ENCODE results near the gene RPLP1. TPM values are rescaled to one million over a fixed set of nuclear protein-coding genes. Genes with fewer than 3 reads are reported as not detected.
A peak's percentile ranks its signal among the peaks of the same experiment; 100 is the strongest.

Gene RPLP1
- total and polyA plus RNA-seq, 7 donors = 1,471 to 2,538 (median 1,985) TPM

- WGBS, 3 donors = 60 to 75% (median 65%) methylated on average over 5 of the region's 5 CpGs
- intact Hi-C loops (cut with DNase I) = no loop called here
Measured at GRCh38 chr15:69474291-69474690, 21.7 kb downstream of the RPLP1 start.

GRCh38 chr15:69474846-69475455 is 22.3 kb downstream of the RPLP1 start:
- Histone ChIP-seq H3K27ac (no peak overlapping the region), H3K27me3 (ENCODE audit: insufficient read depth in 3 of 3, low read length in 2 of 3) (no peaks in the 10 kb centered on the region), H3K4me3 (no peak overlapping the region), H3K4me1 (no peaks in the 10 kb centered on the region), H3K9me3 (no peaks in the 10 kb centered on the region), H3K36me3 (ENCODE audit: insufficient read depth in 1 of 2, low read depth in 1 of 2) (no peaks in the 10 kb centered on the region)
- TF ChIP-seq CTCF (IDR thresholded peaks at IDR 0.05) = no peak
- intact Hi-C loops (cut with DNase I) = loop anchor here in 1 of 2 donors (5.0 kb wide), 1 partner anchor 1012 kb away; no protein-coding TSS in a partner anchor
- DNase-seq (no peak), ATAC-seq (no peak)
- 77 to 80% (median 80%) methylated on average over 7 of the region's 7 CpGs for WGBS, 3 donors

More at GRCh38 chr15:69474291-69474690, 21.7 kb downstream of the RPLP1 start:
- Histone ChIP-seq H3K27me3 (ENCODE audit: insufficient read depth in 3 of 3, low read length in 2 of 3) (no peaks in the 10 kb centered on the region), H3K4me1 (no peaks in the 10 kb centered on the region), H3K9me3 (no peaks in the 10 kb centered on the region), H3K4me3 (no peak overlapping the region), H3K27ac (no peak overlapping the region), H3K36me3 (ENCODE audit: insufficient read depth in 1 of 2, low read depth in 1 of 2) (no peaks in the 10 kb centered on the region)
- TF ChIP-seq CTCF (IDR thresholded peaks at IDR 0.05) = no peak
- ATAC-seq (no peak), DNase-seq (no peak)

GRCh38 chr15:69475769-69476358 is 23.2 kb downstream of the RPLP1 start:
- Histone ChIP-seq H3K27me3 (ENCODE audit: insufficient read depth in 3 of 3, low read length in 2 of 3) (no peaks in the 10 kb centered on the region), H3K9me3 (no peaks in the 10 kb centered on the region), H3K36me3 (ENCODE audit: insufficient read depth in 1 of 2, low read depth in 1 of 2) (no peaks in the 10 kb centered on the region), H3K4me1 (no peaks in the 10 kb centered on the region), H3K27ac (no peak overlapping the region), H3K4me3 (no peak overlapping the region)
- peak; percentile 74 to 87 for DNase-seq
- intact Hi-C loops (cut with DNase I) = loop anchor here in 1 of 2 donors (5.0 kb wide), 1 partner anchor 1011 kb away; no protein-coding TSS in a partner anchor
- ATAC-seq = peak; percentile 86 to 94 (median 90)
- 35 to 40% (median 35%) methylated on average over 8 of the region's 8 CpGs for WGBS, 3 donors
- TF ChIP-seq CTCF (IDR thresholded peaks at IDR 0.05) = peak; percentile 94

- no peaks in the 10 kb centered on the region for H3K27me3 ChIP-seq (ENCODE audit: insufficient read depth in 3 of 3, low read length in 2 of 3)
- 80 to 85% (median 82%) methylated on average over 9 of the region's 9 CpGs for WGBS, 3 donors
- TF ChIP-seq CTCF (IDR thresholded peaks at IDR 0.05) = no peak
- H3K4me1 ChIP-seq = no peaks in the 10 kb centered on the region
- H3K9me3 ChIP-seq = no peaks in the 10 kb centered on the region
- no peak overlapping the region for H3K4me3 ChIP-seq
- intact Hi-C loops (cut with DNase I) = loop anchor here in 1 of 2 donors (5.0 kb wide), 1 partner anchor 1010 kb away; no protein-coding TSS in a partner anchor
- DNase-seq (no peak), ATAC-seq (no peak)
- no peak overlapping the region for H3K27ac ChIP-seq
- H3K36me3 ChIP-seq (ENCODE audit: insufficient read depth in 1 of 2, low read depth in 1 of 2) = no peaks in the 10 kb centered on the region
Measured at GRCh38 chr15:69476704-69477473, 24.3 kb downstream of the RPLP1 start.
